Activated B cell treated with CpG ODN at 0.5 μM for 24 hours (primary cell): ENCODE data around the gene SNX10. TPM values are rescaled to one million over a fixed set of nuclear protein-coding genes. Genes with fewer than 3 reads are reported as not detected.
"Not testable (repeated sequence)": the region's sequence is repeated elsewhere in the genome, so short reads cannot be mapped to it uniquely, and the experiment has no call there.

Experiments used
- ATAC-seq: fragments of 200-7000 bp; cut with Tn5 transposase; one replicate; pipeline ENCODE4 v1.10.0; 2021; ENCODE audit warnings: low read depth, mild to moderate bottlenecking, moderate library complexity
- CTCF ChIA-PET: fragments of 350-600 bp; sonication (Branson Sonifier 250); formaldehyde crosslinking; loops from one replicate; lab custom pipeline; 2021; ENCODE audit warnings: antibody characterized with exemption; lab: Charles Lee
- POLR2A ChIA-PET: fragments of 350-600 bp; sonication (Branson Sonifier 250); formaldehyde crosslinking; loops from one replicate; lab custom pipeline; 2021; ENCODE audit warnings: antibody characterized with exemption; lab: Charles Lee
- DNase-seq: peaks from one replicate; pipeline ENCODE4 v3.0.0; 2022
- H3K27ac Mint-ChIP-seq: one replicate; pipeline ENCODE4 v1.8.0; 2020; ENCODE audit warnings: mixed read lengths
- H3K27me3 Mint-ChIP-seq: one replicate; pipeline ENCODE4 v1.8.0; 2021; ENCODE audit warnings: mixed read lengths
- H3K36me3 Mint-ChIP-seq: one replicate; pipeline ENCODE4 v1.8.0; 2021; ENCODE audit warnings: low read depth, mixed read lengths
- H3K4me1 Mint-ChIP-seq: one replicate; pipeline ENCODE4 v1.8.0; 2021; ENCODE audit warnings: mixed read lengths
- H3K4me3 Mint-ChIP-seq: one replicate; pipeline ENCODE4 v1.8.0; 2020; ENCODE audit warnings: mild to moderate bottlenecking, mixed read lengths
- H3K9me3 Mint-ChIP-seq: one replicate; pipeline ENCODE4 v1.8.0; 2020; ENCODE audit warnings: mixed read lengths
- intact Hi-C: fragments of 100-400 bp; cut with micrococcal nuclease; formaldehyde crosslinking; loops from one replicate; pipeline ENCODE4 v1.15.1; 2024
- total RNA-seq: library from RNA; stranded (reverse); gene quantifications from 2 replicates; pipeline ENCODE4 v1.2.3, GENCODE V29; 2022
- TF ChIP-seq, protein P1 (sequence below): fragments of 200-600 bp; IDR thresholded peaks from one replicate; pipeline ENCODE4 v1.8.0; 2022; ENCODE audit warnings: antibody characterized with exemption, mild to moderate bottlenecking

Gene SNX10, protein sequence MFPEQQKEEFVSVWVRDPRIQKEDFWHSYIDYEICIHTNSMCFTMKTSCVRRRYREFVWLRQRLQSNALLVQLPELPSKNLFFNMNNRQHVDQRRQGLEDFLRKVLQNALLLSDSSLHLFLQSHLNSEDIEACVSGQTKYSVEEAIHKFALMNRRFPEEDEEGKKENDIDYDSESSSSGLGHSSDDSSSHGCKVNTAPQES
- 28.9 and 32.3 TPM in 2 replicates for total RNA-seq

DNA sequence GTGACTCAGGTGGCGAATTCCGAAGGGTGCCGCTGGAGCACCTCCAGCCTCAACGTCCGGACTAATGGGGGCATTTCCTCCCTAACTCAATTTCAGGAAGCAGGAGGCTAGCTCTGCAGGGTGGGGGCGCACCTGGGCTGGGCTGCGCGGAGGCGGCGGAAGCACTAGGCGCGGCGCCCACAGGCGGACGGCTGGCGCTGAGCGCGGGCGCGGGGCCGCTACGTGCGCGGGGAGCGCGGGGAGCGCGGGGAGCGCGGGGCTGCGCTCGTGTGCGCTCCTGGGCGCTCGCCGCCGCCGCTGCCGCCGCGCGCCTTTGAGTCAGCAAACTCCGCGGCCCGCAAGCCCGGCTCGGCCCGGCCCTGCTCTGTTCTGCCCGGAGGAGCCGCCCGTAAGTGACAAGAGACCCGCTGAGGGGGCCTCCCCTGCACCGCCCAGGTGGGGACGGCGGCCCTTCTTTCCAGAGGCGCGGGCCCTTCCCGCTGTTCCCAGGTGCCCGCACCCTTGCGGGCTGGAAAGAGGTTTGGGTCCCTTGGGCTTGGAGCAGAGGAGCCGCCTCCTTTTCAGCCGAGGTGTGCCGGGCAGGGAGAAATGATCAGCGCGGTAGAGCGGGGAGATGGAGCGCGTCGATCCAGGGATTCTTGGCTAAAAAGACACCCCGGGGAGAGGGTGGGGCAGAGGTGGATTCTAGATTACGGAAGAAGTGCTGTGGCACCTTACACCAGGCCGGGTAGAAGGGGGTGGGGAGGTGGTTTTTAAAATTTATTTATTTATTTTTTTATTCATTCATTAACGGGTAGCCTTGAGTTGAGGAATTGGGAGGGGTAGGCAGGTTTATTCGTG, at the start of gene SNX10:
Gene SNX10 (plus strand): TSS at position 164 of the 840 bp plus-strand sequence. CDS start 54,581 bp downstream, outside the sequence.
- Mint-ChIP-seq H3K9me3 (no peaks in the 10 kb centered on the region), H3K4me1 (peaks cover 51% of the 10 kb centered on the region), H3K27ac (peak within 1 kb of the TSS; percentile 95), H3K4me3 (peak within 1 kb of the TSS; percentile 92), H3K27me3 (no peaks in the 10 kb centered on the region), H3K36me3 (peaks cover 25% of the 10 kb centered on the region)
- ChIA-PET POLR2A (interaction anchor here (0.6 to 10.3 kb wide), 11 partner anchors 39 to 208 kb away, joined by 3 to 91 read pairs (median 5); partner anchors contain the start of genes CBX3, HNRNPA2B1 and NFE2L3), CTCF (interaction anchor here (0.9 to 5.3 kb wide), 12 partner anchors 10 to 399 kb away, joined by 3 to 57 read pairs (median 4); partner anchors contain the start of gene CBX3)
- ATAC-seq, result peak; percentile 77
- DNase-seq, result peak; percentile 76
- intact Hi-C loops, result loop anchor here (1.0 to 5.0 kb wide), 12 partner anchors 14 to 870 kb away; partner anchors contain the start of genes HOXA1, NFE2L3 and SKAP2
- TF ChIP-seq, protein P1, sequence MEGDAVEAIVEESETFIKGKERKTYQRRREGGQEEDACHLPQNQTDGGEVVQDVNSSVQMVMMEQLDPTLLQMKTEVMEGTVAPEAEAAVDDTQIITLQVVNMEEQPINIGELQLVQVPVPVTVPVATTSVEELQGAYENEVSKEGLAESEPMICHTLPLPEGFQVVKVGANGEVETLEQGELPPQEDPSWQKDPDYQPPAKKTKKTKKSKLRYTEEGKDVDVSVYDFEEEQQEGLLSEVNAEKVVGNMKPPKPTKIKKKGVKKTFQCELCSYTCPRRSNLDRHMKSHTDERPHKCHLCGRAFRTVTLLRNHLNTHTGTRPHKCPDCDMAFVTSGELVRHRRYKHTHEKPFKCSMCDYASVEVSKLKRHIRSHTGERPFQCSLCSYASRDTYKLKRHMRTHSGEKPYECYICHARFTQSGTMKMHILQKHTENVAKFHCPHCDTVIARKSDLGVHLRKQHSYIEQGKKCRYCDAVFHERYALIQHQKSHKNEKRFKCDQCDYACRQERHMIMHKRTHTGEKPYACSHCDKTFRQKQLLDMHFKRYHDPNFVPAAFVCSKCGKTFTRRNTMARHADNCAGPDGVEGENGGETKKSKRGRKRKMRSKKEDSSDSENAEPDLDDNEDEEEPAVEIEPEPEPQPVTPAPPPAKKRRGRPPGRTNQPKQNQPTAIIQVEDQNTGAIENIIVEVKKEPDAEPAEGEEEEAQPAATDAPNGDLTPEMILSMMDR, result no peak

DNA sequence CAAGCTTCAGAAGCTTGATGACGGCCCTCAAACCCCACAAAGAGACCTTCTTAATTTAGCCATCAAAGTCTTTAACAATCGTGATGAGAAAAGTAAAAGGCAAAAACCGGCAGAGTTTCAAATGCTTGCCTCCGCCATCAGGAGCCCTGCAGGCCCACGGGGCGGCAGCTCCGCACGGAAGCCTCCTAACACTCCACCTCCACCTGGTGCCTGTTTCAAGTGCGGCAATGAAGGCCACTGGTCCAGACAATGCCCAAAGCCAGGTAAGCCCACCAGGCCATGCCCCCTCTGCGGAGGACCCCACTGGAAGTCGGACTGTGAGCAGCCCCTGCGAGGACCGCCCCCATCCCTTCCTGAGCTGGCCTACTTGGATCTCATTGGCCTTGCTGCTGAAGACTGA, 46.5 kb upstream of the SNX10 start:
- TF ChIP-seq, protein P1, result no peak
- H3K4me3 Mint-ChIP-seq, result no peak overlapping the region

DNA sequence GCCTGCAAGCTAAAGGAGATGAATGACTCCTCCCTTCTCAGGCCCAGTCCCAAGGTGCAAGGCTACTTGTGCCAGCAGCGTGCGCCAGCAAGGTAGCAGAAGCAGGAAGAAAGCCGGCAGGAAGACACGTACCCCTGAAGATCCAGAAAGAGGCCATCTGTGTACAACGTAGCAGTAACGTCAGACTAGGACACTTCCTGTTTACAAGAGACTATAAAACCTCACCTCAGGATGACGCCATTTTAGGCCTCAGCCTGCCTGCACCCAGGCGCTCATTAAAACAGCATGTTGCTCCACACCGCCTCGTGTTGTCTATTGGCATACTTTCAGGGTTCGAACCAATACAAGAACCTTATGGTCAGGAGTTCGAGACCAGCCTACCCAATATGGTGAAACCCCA, 41.4 kb upstream of the SNX10 start:
- H3K27me3 Mint-ChIP-seq, result peaks cover 4% of the 10 kb centered on the region
- POLR2A ChIA-PET, result no interaction called here
- H3K4me3 Mint-ChIP-seq, result no peak overlapping the region
- no peaks in the 10 kb centered on the region for H3K9me3 Mint-ChIP-seq
- DNase-seq (no peak), ATAC-seq (no peak)
- no peak overlapping the region for H3K27ac Mint-ChIP-seq
- H3K4me1 Mint-ChIP-seq, result no peaks in the 10 kb centered on the region
- CTCF ChIA-PET, result no interaction called here
- TF ChIP-seq, protein P1, result no peak
- intact Hi-C loops, result no loop called here
- no peaks in the 10 kb centered on the region for H3K36me3 Mint-ChIP-seq

More for the DNA sequence above, 46.5 kb upstream of the SNX10 start:
- H3K9me3 Mint-ChIP-seq, result no peaks in the 10 kb centered on the region
- no peaks in the 10 kb centered on the region for H3K27me3 Mint-ChIP-seq
- no peak overlapping the region for H3K27ac Mint-ChIP-seq
- no peaks in the 10 kb centered on the region for H3K36me3 Mint-ChIP-seq
- intact Hi-C loops, result no loop called here
- no peaks in the 10 kb centered on the region for H3K4me1 Mint-ChIP-seq
- ChIA-PET POLR2A (no interaction called here), CTCF (no interaction called here)
- DNase-seq (no peak), ATAC-seq (no peak)

DNA sequence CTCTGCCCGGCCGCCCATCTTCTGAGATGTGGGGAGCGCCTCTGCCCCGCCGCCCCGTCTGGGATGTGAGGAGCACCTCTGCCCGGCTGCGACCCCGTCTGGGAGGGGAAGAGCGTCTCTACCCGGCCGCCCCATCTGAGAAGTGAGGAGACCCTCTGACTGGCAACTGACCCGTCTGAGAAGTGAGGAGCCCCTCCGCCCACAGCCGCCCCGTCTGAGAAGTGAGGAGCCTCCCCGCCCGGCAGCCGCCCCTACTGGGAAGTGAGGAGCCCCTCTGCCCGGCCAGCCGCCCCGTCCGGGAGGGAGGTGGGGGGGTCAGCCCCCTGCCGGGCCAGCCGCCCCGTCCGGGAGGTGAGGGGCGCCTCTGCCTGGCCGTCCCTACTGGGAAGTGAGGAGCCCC, 29.8 kb upstream of the SNX10 start:
- H3K4me1 Mint-ChIP-seq, H3K27ac Mint-ChIP-seq: not testable (repeated sequence)

DNA sequence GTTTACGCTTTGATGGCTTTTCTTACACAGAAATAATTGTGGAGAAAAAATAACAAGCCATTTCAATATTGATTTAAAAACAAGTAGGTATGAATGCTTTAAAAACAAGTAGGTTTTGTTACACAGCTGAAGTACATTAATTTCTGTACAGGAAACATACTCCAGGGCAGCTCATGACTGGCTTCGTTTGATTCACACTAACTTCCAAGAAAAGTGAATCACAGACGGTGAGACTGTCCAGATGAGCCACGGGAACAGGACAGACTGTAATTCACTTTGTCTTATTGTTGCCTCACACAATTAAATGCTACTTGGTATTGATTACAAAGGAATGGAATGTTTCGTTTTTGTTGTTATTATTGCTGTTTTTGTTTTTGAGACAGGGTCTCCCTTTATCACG, 26.6 kb upstream of the SNX10 start:
- Mint-ChIP-seq H3K27ac (no peak overlapping the region), H3K4me1 (no peaks in the 10 kb centered on the region), H3K27me3 (peaks cover 18% of the 10 kb centered on the region), H3K36me3 (no peaks in the 10 kb centered on the region), H3K4me3 (no peak overlapping the region), H3K9me3 (no peaks in the 10 kb centered on the region)
- intact Hi-C loops, result no loop called here
- CTCF ChIA-PET, result no interaction called here
- POLR2A ChIA-PET, result no interaction called here
- ATAC-seq (no peak), DNase-seq (no peak)
- TF ChIP-seq, protein P1, result no peak

More for the DNA sequence above, 29.8 kb upstream of the SNX10 start:
- H3K27me3 Mint-ChIP-seq, result peaks cover 12% of the 10 kb centered on the region
- H3K36me3 Mint-ChIP-seq, H3K4me3 Mint-ChIP-seq, H3K9me3 Mint-ChIP-seq, ATAC-seq, POLR2A ChIA-PET, CTCF ChIA-PET, intact Hi-C loops, DNase-seq: not testable (repeated sequence)
